HG02763 (cell line): ENCODE measurements around the gene WARS2.

ENCODE experiments used
- ATAC-seq: cut with Tn5 transposase; IDR thresholded peaks from one replicate; pipeline ENCODE4 v1.9.1; 2021; ENCODE audit warnings: mild to moderate bottlenecking, moderate library complexity; ENCODE audit not compliant: unreplicated experiment

WARS2 gene

DNA sequence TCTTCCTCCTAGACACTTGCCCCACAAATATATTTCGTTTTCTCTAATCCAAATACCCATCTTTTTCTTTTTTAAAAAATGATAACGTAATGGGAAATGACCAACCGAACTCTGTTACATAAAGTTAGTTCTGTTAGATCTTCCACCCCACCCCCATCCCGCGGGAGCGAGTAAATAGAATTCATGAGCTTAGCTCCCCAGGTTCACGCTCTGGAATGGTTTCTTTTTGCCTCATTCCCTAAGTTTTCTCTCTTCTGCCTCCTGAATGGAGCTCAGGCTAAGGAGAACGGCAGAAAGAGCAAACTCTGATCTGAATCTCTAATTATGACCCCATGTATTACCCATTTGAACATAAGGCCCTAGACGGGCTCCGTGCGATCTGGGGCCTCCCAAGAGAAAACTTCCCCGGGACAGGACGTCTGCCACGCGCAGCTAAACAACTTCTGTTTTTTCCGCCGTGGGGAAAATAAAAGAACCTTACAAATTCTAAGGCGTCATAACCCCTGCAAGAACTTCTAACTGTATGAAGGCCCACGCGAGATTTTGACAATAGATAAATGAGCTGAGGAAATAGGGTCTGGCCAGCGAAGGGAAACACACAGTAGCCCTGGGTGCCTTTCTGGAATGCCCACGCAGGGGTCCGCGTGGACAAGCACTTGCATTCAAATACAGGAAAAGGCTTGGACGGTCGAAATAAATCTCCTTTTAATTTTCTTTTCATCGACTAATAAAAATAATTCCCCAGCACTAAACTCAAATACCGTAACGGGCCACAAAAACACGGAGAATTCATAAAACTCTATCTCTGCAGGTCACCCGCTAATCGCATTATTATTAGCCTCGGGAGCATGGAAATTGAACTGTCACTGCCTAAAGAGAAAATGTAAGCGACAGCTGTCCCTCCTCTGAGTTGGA lies 154.6 kb downstream of the WARS2 start:
- ATAC-seq = no peak

DNA sequence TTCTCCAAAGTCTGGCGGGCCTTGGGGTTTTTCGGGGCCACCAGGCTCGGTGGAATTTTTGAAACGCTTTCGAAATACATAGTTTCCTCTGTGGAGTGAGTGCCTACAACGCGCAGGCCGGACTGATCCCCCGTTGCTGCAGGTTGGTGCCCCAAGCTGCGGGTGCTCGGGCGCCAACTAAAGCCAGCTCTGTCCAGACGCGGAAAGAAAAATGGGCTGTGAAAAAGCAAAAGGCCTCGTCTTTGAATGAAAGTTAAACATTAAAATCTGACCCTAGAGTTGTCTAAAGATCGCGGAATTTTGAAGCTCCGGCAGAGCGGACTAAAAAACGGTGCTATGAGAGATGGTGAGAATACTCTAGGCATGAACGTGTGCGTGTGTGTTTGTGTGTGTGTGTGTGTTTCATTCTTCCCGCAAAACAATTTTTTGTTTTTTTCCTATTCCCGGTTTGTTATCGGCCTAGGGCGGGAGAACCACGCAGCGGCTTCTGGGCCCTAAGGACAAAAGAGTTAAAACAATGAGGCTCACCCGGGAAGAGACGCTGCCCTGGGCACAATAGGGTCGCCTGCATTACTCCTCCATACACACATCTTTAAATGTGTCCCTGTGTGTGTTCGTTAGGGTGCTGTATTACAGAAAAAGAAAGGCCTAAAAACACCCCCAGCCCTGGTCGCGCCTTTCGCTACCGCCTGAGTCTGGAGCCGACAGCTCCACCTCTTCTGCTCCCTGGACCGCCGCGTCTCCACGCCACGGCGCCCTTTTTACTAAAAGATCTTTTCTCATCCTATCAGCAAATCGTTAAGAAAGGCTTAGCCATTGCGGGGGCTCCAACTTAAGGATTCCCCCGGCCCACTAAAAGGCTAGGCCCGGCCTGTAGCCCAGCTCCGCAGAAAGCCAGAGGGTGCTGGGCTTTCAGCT lies 155.5 kb downstream of the WARS2 start:
- ATAC-seq = no peak

DNA sequence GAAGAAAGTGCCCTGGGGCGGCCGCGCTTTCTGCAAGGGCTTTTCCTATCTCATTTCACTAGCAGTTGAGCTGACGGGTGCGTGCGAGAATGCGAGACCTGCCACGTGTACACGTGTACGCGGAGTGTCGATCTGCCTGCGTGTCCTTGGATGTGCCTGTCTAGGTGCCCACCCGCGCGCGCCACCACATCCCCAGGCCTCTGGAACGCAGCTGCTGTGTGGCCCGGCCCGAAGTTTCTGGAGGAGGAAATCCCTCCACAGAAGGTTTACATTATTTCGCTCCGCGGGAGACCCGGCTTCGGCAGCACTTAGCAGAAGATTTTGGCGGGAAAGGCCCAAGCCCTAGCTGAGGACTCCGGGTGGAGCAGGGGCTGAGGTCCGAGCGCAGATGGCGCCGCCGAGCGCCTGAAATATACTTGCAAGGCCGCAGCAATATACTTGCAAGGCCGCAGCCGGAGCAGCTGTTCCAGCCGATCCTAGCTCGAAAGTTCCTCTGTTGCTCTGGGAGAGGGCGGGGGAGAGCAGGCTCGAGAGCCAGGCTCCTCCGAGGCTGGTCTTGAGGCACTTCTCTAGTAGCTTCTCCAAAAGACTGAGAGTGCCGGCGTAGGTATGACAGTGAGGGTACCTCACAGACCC lies 156.2 kb downstream of the WARS2 start:
- ATAC-seq = no peak

DNA sequence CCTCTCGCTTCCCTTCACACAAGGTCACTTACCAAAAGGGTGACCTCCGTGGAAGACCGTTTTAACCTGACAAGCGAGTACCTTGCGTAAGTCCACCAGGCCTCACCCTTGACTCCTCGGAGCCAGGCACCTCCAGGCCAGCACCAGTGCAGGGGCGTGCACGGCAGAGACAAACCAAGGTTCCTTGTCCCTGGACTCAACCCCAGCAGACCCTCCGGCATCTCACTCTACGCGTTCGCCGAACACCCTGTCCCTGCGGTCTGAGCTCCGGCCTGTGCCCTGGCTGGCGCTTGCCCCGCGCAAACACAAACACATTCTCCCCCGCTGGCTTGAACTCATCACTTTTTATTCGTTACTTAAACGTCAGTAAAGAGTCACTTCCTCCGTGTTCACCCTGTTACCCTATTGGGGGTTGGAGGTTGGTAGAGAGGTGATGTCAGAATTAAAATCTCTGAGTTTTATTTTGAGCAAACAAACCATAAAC lies 156.9 kb downstream of the WARS2 start:
- no peak for ATAC-seq

DNA sequence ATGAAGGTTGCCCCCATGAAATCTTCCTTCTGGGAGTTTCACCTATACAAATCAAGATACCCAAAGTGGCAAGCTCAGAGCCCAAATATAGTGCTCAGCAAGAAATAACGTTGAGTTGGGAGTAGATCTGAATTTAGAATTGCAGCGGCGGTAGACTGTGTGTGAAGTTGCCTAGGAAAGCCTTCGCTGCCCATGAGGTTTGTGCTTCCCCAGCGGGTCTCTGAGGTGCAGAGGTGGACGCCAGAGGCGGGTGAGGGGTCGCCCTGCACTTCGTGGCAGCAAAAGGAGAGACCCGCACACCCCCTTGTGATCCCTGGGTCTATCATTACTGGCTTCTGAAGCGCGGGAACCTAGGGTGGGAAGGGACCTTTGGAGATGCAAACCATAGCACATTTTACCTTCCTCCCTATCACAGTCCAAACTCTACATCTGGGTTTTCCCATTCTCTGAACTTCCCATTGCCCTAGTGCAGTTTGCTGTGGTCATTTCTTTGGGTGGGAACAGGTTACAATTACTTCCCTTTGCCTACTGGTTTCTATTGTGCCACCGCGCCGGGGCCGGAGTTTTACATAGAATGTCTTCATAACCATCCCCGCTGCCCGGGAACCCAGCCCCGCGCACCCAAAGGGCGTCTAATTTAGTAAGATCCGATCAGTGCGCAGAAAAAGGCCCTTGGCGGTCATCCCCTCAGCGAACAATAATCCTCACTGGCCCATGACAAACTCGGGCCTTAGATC lies 157.5 kb downstream of the WARS2 start:
- no peak for ATAC-seq

DNA sequence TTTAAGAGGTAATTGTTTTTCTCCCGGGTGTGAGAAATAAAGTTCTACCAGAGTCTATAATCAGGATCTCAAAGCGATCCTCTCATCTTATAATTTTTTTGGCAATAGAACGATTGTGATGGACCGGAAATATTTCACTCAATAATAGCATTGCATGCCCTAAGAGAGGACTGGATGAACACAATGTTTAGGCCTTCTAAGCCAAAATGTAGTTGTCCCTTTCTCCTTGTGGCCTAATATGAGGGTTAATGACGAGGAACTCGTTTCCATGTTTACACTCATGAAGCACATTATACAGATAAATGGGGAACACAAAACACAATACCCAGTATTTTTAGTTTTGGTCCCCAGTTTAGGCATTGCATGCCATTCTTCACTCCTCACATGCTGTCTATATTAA lies 158.2 kb downstream of the WARS2 start:
- ATAC-seq = no peak

DNA sequence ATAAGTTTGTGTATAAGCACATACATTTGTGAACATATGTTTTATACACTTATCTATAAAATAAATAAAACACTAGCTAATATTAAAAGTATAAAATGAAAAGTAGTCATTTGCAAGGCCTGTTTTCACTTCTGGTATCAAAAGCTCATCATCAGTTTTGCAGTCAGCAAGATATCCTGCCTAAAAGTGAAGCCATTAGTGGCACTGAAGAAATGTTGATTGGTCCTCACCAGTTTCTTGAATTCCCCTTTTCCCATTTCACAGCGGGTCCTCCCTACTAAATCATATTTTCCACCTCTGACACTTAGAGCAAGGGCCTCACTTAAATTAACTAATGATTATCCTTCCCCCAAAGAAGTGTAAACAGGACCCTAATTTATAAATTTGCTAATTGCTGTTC lies 159.0 kb downstream of the WARS2 start:
- no peak for ATAC-seq
